ENCODE results near the gene RUNX3. TPM values are rescaled to one million over a fixed set of nuclear protein-coding genes. Genes with fewer than 3 reads are reported as not detected.

Gene RUNX3
- 4.7 to 6.0 TPM (median 5.6 TPM) in 5 replicates for total RNA-seq (2022; extraction: Qiagen RNA extraction)

GRCh38 chr1:24930260-24931145 lies at the start of gene RUNX3:
TSS of gene RUNX3 (minus strand) at chr1:24930276. CDS start at chr1:24929868, 408 bp downstream.

Other genes with a start within 250 kb of the RUNX3 start
- 44.4 to 64.1 TPM (median 57.3 TPM) in 5 replicates for gene CLIC4, start 184.8 kb downstream of the RUNX3 start, total RNA-seq (2022; extraction: Qiagen RNA extraction)

Measured in A549 treated with AZD2906 at 1 μM for 4 hours (cell line).